ENCODE results near the gene POLE2.

The POLE2 gene

DNA sequence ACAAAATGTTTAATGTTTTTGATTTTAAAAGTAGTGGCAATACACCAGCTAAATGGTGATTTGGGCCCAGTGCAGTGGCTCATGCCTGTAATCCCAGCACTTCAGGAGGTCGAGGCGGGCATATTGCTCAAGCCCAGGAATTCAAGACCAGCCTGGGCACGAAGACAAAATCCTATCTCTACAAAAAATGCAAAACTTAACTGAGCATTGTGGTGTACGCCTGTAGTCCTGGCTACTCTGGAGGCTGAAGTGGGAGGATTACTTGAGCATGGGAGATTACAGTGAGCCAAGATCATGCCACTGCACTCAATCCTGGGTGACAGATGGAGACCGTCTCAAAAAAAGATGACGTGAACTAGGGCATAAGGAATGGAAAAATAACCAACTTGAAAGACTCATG is 72.2 kb downstream of the POLE2 start:
- DNase-seq, result no peak

DNA sequence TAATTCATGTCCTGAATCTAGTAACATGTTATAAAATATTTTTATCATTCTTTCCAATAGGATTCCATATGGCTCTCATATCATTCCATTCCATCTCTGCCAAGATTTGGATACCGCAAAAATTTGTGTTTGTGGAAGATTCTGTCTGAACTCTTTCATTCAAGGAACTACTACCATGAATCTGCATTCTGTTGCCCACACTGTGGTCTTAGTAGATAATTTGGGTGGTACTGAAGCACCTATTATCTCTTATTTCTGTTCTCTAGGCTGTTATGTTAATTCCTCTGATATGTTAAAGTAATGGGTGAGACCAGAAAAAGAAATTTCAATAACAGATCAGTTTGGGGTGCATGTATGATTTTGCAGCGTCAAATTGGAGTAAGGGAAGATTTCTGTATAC is 73.8 kb downstream of the POLE2 start:
- no peak for DNase-seq

DNA sequence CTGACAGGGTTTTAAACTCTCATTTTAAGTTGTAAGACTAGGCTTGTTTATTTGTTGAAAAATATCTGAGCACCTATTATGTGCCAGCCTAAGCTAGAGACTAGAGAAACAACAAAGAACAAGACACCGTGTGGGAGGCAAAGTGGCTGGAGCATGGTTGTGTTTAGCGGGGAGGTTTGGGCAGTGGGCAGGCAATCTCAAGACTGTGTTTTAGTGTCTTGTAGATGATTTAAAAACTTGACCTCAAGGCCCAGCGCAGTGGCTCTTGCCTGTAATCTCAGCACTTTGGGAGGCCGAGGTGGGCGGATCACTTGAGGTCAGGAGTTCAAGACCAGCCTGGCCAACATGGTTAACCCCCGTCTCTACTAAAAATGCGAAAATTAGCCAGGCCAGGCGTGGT is 75.3 kb downstream of the POLE2 start:
- DNase-seq, result no peak

DNA sequence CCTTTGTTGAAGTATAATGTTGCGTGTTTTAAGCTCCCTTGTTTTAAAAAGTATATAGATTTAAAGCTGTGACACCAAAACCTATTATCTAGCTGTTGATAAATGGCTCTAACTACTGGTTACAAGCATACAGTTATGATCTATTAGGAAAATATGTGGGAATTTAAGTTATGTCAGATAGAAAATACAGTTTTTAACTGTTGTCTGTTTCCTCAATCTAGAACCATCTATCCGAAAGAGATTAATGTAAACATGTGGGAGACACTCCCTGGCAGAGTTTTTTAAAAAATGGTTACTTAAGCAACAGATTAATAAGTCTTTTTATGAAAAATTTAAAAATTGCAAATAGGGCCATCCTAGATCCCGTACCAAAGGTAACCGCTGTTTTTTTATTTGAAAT is 75.8 kb downstream of the POLE2 start:
- DNase-seq, result no peak

DNA sequence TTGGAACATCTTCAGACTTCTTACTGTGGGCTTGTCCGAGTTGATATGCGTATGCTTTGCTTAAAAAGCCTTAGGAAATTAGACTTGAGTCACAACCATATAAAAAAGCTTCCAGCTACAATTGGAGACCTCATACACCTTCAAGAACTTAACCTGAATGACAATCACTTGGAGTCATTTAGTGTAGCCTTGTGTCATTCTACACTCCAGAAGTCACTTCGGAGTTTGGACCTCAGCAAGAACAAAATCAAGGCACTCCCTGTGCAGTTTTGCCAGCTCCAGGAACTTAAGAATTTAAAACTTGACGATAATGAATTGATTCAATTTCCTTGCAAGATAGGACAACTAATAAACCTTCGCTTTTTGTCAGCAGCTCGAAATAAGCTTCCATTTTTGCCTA is 80.4 kb downstream of the POLE2 start:
- no peak for DNase-seq

DNA sequence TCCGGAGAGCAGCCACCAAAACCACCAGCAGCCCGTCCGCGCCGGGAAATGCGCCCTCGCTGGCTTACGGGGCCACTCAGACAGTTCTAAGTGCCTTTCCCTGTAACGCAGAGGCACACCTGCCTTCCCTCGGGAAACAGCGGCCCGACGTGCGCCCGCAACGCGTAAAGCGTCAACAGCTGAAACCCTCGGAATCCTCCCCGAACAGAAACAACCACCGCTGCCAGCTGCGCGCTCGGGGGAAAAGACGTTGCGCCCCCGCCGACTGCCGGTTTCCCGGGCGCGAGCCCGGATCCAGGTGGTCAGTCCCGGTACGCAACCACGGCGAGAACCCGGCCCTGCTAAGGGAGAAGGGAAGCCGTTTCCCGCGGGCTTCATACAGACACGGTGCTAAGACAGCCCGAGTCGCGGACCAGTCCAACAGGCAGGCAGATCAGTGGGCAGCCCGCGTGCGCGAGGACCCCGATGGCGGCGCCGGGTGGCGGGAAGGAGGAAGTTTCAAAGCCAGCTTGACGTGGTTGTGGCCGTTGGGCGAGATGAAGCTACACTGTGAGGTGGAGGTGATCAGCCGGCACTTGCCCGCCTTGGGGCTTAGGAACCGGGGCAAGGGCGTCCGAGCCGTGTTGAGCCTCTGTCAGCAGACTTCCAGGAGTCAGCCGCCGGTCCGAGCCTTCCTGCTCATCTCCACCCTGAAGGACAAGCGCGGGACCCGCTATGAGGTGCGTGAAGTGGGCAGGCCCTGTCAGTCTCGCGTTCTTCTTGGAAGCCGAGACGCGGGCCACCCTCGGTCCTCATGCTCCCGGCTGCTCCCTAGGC is 89.3 kb downstream of the POLE2 start, which contains the start of gene LRR1:
Gene LRR1, plus strand, starts transcription at position 456 of the 816 bp plus-strand sequence. Its CDS starts 81 bp downstream, at position 537.
- DNase-seq, result peak; percentile 51

DNA sequence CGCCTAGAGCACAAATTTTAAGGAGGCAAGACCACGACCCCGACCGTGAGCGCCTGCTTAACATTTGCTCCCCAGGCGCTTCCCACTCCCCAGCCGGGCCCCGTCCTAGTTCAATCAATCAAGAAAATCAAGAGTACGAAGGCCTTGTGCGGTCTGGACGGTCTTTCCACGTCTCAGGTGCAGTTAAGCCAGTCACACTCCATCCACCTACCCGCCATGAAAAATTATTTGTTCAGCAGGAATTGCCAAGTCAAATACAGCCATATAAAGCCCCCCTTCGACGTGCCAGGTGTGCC is 89.9 kb downstream of the POLE2 start:
- no peak for DNase-seq

DNA sequence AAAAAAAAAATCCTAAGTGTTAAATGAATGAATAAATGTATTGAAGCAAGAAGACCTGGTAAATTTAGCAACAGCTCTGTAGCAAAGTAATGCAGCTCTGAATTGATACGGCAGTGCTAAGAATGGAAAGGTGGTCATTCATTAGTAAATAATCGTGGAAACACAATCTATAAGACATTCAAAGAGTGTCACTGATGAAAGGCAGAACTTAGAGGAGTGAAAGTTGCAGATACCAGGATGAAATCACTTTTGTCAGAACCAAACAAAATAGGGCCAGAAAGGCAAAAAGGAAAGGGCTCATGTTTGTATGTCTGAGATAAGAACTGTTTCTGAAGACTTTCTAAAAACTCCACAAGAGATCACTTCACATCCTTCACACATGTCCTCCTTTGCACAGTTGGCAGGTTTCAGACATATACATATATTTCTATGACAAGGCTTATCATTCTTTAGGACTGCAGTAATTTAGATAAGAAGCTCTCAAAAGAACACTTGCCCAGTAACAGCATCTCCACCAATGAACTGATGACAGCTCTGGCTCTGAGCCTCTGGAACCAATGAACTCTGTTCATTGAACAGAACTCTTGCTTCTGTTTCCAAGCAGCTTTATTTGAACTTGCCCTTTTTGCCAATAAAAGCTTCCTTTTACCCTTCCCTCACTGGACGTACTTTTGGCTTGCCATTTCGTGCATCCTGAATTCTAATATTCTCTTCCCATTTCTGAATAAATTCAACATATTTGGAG is 93.5 kb downstream of the POLE2 start:
- no peak for DNase-seq
